ENCODE results near the gene PIM2.

PIM2 gene

GRCh38 chrX:48904626-48905025 is 14.2 kb downstream of the PIM2 start:
- H3K27me3 ChIP-seq (ENCODE audit: control insufficient read depth, insufficient read depth, low read length), result peaks cover 4% of the 10 kb centered on the region; the same call in 1 of the 2 replicates
- no peak overlapping the region for H3K27ac ChIP-seq (ENCODE audit: low read depth, low read length)
- peaks cover 59% of the 10 kb centered on the region for H3K36me3 ChIP-seq (ENCODE audit: control insufficient read depth, insufficient read depth, low read length)

DNA sequence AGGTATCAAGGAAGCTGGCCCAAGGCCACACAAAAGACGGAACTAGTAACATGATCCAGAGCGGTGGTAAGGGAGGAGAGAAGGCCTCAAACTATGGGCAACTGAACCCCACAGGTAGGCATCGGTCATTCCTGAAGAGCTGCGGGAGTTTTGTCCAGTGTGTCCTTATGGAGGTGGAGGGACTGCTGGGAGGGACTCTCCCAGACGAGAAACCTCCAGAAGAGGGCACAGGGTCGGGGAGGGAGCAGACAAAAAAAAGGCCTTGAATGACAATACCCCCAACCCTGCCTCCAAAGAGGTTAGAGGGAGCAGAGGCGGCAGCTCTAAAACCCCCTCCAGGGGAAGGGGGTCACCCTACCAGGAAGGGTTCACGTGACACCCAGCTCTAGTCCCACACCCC is 14.6 kb downstream of the PIM2 start:
- Histone ChIP-seq H3K27me3 (ENCODE audit: control insufficient read depth, insufficient read depth, low read length) (peaks cover 4% of the 10 kb centered on the region; the same call in 1 of the 2 replicates), H3K9ac (ENCODE audit: low read length) (no peak overlapping the region), H3K27ac (ENCODE audit: low read depth, low read length) (no peak overlapping the region), H3K36me3 (ENCODE audit: control insufficient read depth, insufficient read depth, low read length) (peaks cover 55% of the 10 kb centered on the region), H3K9me3 (ENCODE audit: control insufficient read depth, insufficient read depth, low read depth, low read length) (peaks cover 15% of the 10 kb centered on the region; the same call in 1 of the 2 replicates), H3K4me3 (ENCODE audit: low read depth, low read length) (no peak overlapping the region), H3K4me1 (ENCODE audit: control insufficient read depth, insufficient read depth, low read length) (no peaks in the 10 kb centered on the region)

More at GRCh38 chrX:48904626-48905025, 14.2 kb downstream of the PIM2 start:
- Histone ChIP-seq H3K9me3 (ENCODE audit: control insufficient read depth, insufficient read depth, low read depth, low read length) (peaks cover 15% of the 10 kb centered on the region; the same call in 1 of the 2 replicates), H3K4me1 (ENCODE audit: control insufficient read depth, insufficient read depth, low read length) (no peaks in the 10 kb centered on the region; the same call in 1 of the 2 replicates), H3K9ac (ENCODE audit: low read length) (no peak overlapping the region), H3K4me3 (ENCODE audit: low read depth, low read length) (no peak overlapping the region)

DNA sequence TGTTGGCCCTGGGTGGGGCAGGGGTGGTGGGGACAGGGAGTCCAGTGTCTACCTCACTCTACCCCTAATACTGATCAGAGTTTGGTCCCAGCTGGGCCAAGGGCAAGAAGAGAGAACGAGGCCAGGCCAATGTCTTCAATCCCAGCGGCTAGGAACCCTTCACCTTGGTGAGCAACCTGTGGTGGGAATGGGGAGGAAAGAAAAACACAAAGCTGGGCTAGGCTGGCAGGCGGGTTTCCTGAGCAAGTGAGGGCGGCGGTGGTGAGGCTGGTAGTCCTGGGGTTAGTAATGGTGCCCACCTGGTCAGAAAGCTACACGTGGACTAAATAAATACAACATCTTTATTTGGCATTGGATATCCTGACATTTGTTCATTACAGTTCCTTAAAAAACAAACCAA is 15.5 kb downstream of the PIM2 start:
- Histone ChIP-seq H3K4me1 (ENCODE audit: control insufficient read depth, insufficient read depth, low read length) (no peaks in the 10 kb centered on the region), H3K36me3 (ENCODE audit: control insufficient read depth, insufficient read depth, low read length) (peaks cover 55% of the 10 kb centered on the region), H3K9me3 (ENCODE audit: control insufficient read depth, insufficient read depth, low read depth, low read length) (peaks cover 15% of the 10 kb centered on the region; the same call in 1 of the 2 replicates), H3K27me3 (ENCODE audit: control insufficient read depth, insufficient read depth, low read length) (peaks cover 4% of the 10 kb centered on the region; the same call in 1 of the 2 replicates), H3K4me3 (ENCODE audit: low read depth, low read length) (no peak overlapping the region), H3K9ac (ENCODE audit: low read length) (no peak overlapping the region), H3K27ac (ENCODE audit: low read depth, low read length) (no peak overlapping the region)

- peaks cover 55% of the 10 kb centered on the region for H3K36me3 ChIP-seq (ENCODE audit: control insufficient read depth, insufficient read depth, low read length)
- peaks cover 4% of the 10 kb centered on the region; the same call in 1 of the 2 replicates for H3K27me3 ChIP-seq (ENCODE audit: control insufficient read depth, insufficient read depth, low read length)
- no peak overlapping the region for H3K27ac ChIP-seq (ENCODE audit: low read depth, low read length)
- no peak overlapping the region for H3K4me3 ChIP-seq (ENCODE audit: low read depth, low read length)
- H3K4me1 ChIP-seq (ENCODE audit: control insufficient read depth, insufficient read depth, low read length), result no peaks in the 10 kb centered on the region
- H3K9me3 ChIP-seq (ENCODE audit: control insufficient read depth, insufficient read depth, low read depth, low read length), result peaks cover 15% of the 10 kb centered on the region; the same call in 1 of the 2 replicates
- no peak overlapping the region for H3K9ac ChIP-seq (ENCODE audit: low read length)
These were observed 16.0 kb downstream of the PIM2 start for GRCh38 chrX:48902776-48903175.

DNA sequence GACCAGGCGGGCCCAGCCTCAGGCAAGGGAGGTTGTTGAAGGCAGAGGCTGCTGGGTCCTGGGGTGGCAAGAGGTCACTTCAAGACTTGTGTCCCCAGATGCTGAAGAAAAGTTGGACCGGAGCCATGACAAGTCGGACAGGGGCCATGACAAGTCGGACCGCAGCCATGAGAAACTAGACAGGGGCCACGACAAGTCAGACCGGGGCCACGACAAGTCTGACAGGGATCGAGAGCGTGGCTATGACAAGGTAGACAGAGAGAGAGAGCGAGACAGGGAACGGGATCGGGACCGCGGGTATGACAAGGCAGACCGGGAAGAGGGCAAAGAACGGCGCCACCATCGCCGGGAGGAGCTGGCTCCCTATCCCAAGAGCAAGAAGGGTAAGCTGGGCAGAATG is 16.7 kb downstream of the PIM2 start:
- no peaks in the 10 kb centered on the region for H3K4me1 ChIP-seq (ENCODE audit: control insufficient read depth, insufficient read depth, low read length)
- H3K9me3 ChIP-seq (ENCODE audit: control insufficient read depth, insufficient read depth, low read depth, low read length), result peaks cover 15% of the 10 kb centered on the region; the same call in 1 of the 2 replicates
- no peak overlapping the region for H3K9ac ChIP-seq (ENCODE audit: low read length)
- H3K27me3 ChIP-seq (ENCODE audit: control insufficient read depth, insufficient read depth, low read length), result peaks cover 4% of the 10 kb centered on the region; the same call in 1 of the 2 replicates
- no peak overlapping the region for H3K4me3 ChIP-seq (ENCODE audit: low read depth, low read length)
- no peak overlapping the region for H3K27ac ChIP-seq (ENCODE audit: low read depth, low read length)
- peaks cover 55% of the 10 kb centered on the region for H3K36me3 ChIP-seq (ENCODE audit: control insufficient read depth, insufficient read depth, low read length)

GRCh38 chrX:48901069-48901468 is 17.8 kb downstream of the PIM2 start:
- Histone ChIP-seq H3K36me3 (ENCODE audit: control insufficient read depth, insufficient read depth, low read length) (peaks cover 48% of the 10 kb centered on the region), H3K27me3 (ENCODE audit: control insufficient read depth, insufficient read depth, low read length) (no peaks in the 10 kb centered on the region), H3K4me1 (ENCODE audit: control insufficient read depth, insufficient read depth, low read length) (no peaks in the 10 kb centered on the region; the same call in 1 of the 2 replicates), H3K4me3 (ENCODE audit: low read depth, low read length) (no peak overlapping the region), H3K9ac (ENCODE audit: low read length) (no peak overlapping the region), H3K9me3 (ENCODE audit: control insufficient read depth, insufficient read depth, low read depth, low read length) (peaks cover 13% of the 10 kb centered on the region; the same call in 1 of the 2 replicates), H3K27ac (ENCODE audit: low read depth, low read length) (no peak overlapping the region)

DNA sequence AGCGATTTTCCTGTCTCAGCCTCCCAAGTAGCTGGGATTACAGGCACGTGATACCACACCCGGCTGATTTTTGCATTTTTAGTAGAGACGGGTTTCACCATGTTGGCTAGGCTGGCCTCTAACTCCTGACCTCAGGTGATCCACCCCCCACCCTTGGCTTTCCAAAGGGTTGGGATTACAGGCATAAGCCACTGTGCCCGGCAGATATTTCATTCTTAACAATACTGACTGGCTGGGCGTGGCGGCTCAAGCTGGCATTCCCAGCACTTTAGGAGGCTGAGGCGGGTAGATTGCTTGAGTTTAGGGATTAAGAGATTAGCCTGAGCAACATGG is 19.8 kb downstream of the PIM2 start:
- Histone ChIP-seq H3K27me3 (ENCODE audit: control insufficient read depth, insufficient read depth, low read length) (no peaks in the 10 kb centered on the region), H3K9ac (ENCODE audit: low read length) (no peak overlapping the region), H3K27ac (ENCODE audit: low read depth, low read length) (no peak overlapping the region), H3K36me3 (ENCODE audit: control insufficient read depth, insufficient read depth, low read length) (peaks cover 38% of the 10 kb centered on the region), H3K4me3 (ENCODE audit: low read depth, low read length) (no peak overlapping the region), H3K9me3 (ENCODE audit: control insufficient read depth, insufficient read depth, low read depth, low read length) (peaks cover 7% of the 10 kb centered on the region; the same call in 1 of the 2 replicates), H3K4me1 (ENCODE audit: control insufficient read depth, insufficient read depth, low read length) (no peaks in the 10 kb centered on the region; the same call in 1 of the 2 replicates)

- peak within 1 kb of the TSS; percentile 95 for H3K9ac ChIP-seq (ENCODE audit: low read length)
- H3K27ac ChIP-seq (ENCODE audit: low read depth, low read length), result peak within 1 kb of the TSS; percentile 83; the same call in 1 of the 2 replicates
- H3K36me3 ChIP-seq (ENCODE audit: control insufficient read depth, insufficient read depth, low read length), result peaks cover 34% of the 10 kb centered on the region
- H3K4me1 ChIP-seq (ENCODE audit: control insufficient read depth, insufficient read depth, low read length), result no peaks in the 10 kb centered on the region; the same call in 1 of the 2 replicates
- peaks cover 8% of the 10 kb centered on the region; the same call in 1 of the 2 replicates for H3K9me3 ChIP-seq (ENCODE audit: control insufficient read depth, insufficient read depth, low read depth, low read length)
- peak within 1 kb of the TSS; percentile 92 for H3K4me3 ChIP-seq (ENCODE audit: low read depth, low read length)
- H3K27me3 ChIP-seq (ENCODE audit: control insufficient read depth, insufficient read depth, low read length), result no peaks in the 10 kb centered on the region
These were observed 21.1 kb downstream of the PIM2 start, which contains the start of the genes PQBP1 and TIMM17B for GRCh38 chrX:48897625-48898306. Gene PQBP1, plus strand, starts transcription at chrX:48897930. Its CDS starts 580 bp downstream, at chrX:48898510. Gene TIMM17B, minus strand, starts transcription at chrX:48897768. Its CDS starts 19 bp downstream, at chrX:48897749.

DNA sequence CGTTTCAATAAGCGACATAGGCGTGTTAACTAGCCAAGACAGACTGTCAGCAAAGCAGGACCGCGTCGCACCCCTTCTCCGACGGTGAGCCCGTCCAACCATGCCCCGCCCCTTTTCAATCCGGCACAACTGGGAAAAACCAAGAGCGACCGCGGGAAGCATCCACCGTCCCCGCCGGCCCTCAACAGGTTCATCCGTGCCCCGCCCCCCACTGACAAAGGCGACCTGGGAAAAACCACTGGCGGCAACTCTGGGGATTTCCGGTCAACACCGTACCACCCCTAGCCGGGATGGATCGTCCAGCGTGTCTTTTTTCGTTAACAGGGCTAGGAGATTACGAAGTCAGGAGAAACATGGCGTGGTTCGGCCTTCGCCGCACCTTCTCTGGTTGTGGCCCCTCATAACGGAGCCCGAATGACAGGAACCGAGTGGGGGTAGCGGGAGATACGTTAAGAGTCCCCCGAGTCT is 21.6 kb downstream of the PIM2 start:
- peak overlapping the region; percentile 95 for H3K9ac ChIP-seq (ENCODE audit: low read length)
- H3K36me3 ChIP-seq (ENCODE audit: control insufficient read depth, insufficient read depth, low read length), result peaks cover 28% of the 10 kb centered on the region
- peaks cover 6% of the 10 kb centered on the region; the same call in 1 of the 2 replicates for H3K9me3 ChIP-seq (ENCODE audit: control insufficient read depth, insufficient read depth, low read depth, low read length)
- H3K4me1 ChIP-seq (ENCODE audit: control insufficient read depth, insufficient read depth, low read length), result no peaks in the 10 kb centered on the region; the same call in 1 of the 2 replicates
- H3K27me3 ChIP-seq (ENCODE audit: control insufficient read depth, insufficient read depth, low read length), result no peaks in the 10 kb centered on the region
- H3K27ac ChIP-seq (ENCODE audit: low read depth, low read length), result peak overlapping the region; percentile 83; the same call in 1 of the 2 replicates
- peak overlapping the region; percentile 92 for H3K4me3 ChIP-seq (ENCODE audit: low read depth, low read length)

GRCh38 chrX:48896611-48897011 is 22.2 kb downstream of the PIM2 start:
- no peaks in the 10 kb centered on the region; the same call in 1 of the 2 replicates for H3K4me1 ChIP-seq (ENCODE audit: control insufficient read depth, insufficient read depth, low read length)
- H3K4me3 ChIP-seq (ENCODE audit: low read depth, low read length), result peak overlapping the region; percentile 92
- H3K27me3 ChIP-seq (ENCODE audit: control insufficient read depth, insufficient read depth, low read length), result no peaks in the 10 kb centered on the region
- H3K36me3 ChIP-seq (ENCODE audit: control insufficient read depth, insufficient read depth, low read length), result peaks cover 23% of the 10 kb centered on the region
- peaks cover 5% of the 10 kb centered on the region; the same call in 1 of the 2 replicates for H3K9me3 ChIP-seq (ENCODE audit: control insufficient read depth, insufficient read depth, low read depth, low read length)
- peak overlapping the region; percentile 83; the same call in 1 of the 2 replicates for H3K27ac ChIP-seq (ENCODE audit: low read depth, low read length)
- peak overlapping the region; percentile 72 for H3K9ac ChIP-seq (ENCODE audit: low read length)

DNA sequence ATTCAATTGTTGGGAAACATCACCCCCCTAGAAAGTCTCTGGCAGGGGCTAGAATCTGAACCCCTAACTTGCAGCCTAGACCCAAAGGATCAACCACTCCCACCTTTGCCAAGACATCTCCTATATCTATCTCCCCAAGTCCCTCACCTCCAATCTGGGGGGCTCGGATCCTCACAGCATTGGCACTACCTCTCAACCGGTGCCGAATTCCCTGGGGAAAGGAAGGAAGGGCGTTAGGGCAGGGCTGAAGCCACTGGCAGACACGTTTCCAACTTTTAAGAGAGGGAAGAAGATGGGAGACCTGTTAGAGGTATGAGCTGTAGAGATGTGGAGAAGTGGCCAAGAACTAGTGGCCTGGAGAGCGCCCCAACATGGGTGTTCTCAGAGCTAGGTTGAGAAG is 23.9 kb downstream of the PIM2 start:
- Histone ChIP-seq H3K27me3 (ENCODE audit: control insufficient read depth, insufficient read depth, low read length) (no peaks in the 10 kb centered on the region), H3K27ac (ENCODE audit: low read depth, low read length) (no peak overlapping the region), H3K4me3 (ENCODE audit: low read depth, low read length) (no peak overlapping the region), H3K9me3 (ENCODE audit: control insufficient read depth, insufficient read depth, low read depth, low read length) (peaks cover 5% of the 10 kb centered on the region; the same call in 1 of the 2 replicates), H3K36me3 (ENCODE audit: control insufficient read depth, insufficient read depth, low read length) (peaks cover 16% of the 10 kb centered on the region), H3K4me1 (ENCODE audit: control insufficient read depth, insufficient read depth, low read length) (peaks cover 9% of the 10 kb centered on the region; the same call in 1 of the 2 replicates), H3K9ac (ENCODE audit: low read length) (no peak overlapping the region)

All from HUES6 (cell line).